Activated CD4-positive, CD25-positive, alpha-beta regulatory T cell treated with anti-CD3 and anti-CD28 coated beads, Interleukin-2, amount 50 U/mL, for 72 hours (primary cell): ENCODE measurements around the gene PPP4R3B.

ENCODE experiments used
- DNase-seq: peaks from one replicate; pipeline ENCODE4 v3.0.0; 2021

Gene PPP4R3B

DNA sequence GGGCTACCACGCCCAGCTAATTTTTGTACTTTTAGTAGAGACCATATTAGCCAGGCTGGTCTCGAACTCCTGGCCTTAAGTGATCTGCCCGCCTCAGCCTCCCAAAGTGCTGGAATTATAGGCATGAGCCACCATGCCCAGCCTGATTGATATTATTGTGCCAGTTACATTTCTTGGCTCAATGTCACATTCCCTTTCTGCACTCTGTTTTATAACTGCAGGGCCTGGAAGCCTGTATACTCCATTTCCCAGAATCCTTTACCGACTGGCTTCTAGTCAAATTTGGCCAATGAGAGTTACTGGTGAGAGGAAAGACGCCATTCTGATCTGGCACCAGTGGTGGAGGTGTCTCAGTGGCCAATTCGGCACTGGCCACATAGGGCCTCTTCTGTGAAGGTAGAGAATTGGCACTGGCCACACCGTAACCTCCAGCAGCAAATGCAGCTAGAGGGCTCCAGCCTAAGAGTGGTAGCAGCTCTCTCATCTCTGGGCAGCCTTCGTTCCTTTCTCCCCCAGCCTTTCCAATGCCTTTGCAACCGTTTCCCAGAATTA is 114.8 kb downstream of the PPP4R3B start:
- DNase-seq = no peak

DNA sequence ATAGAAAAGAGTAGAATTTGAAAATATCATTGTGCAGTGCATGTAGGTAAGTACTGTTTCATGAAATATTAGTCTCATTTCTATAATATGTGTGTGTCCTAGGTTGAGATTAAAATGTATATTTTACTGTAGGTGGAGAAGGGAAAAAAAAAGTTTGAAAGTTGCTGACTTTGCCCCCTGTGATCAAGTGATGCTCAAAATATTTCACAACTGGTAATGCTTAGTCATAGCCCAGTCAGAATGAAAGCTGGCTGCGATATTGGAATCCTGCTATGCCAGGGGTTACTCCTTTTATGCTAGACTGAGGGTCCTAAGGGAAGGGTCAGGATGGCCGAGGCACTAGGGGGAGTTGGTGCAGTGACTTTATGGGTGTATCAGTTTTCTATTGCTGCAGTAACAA is 117.4 kb downstream of the PPP4R3B start:
- no peak for DNase-seq

DNA sequence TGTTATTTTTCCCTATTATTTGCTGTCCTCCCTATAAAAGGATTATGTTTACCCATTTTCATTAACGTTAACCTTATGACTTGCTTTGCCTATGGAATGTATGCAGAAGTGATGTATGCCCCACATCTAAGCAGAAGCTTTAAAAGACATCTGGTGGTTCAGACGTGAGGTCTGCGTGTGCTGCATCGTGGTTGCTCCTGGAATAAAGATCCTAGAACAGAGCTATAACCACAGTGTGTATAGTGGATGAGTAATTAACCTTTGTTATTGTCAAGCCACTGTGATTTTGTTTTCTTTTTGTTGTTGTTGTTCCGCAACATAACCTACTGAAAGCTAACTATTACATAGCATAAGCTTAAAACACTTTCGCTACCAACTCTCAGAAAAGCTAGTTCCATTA is 118.8 kb downstream of the PPP4R3B start:
- DNase-seq = no peak
